HEK293 (cell line): ENCODE measurements around the gene IGF2BP1.

Experiments used
- TCF7L2 ChIP-seq: IDR thresholded peaks from 2 replicates; pipeline ENCODE4 v1.6.1; 2011; ENCODE audit warnings: low read depth, mild to moderate bottlenecking, inconsistent platforms, low read length, moderate library complexity, borderline replicate concordance
- ZXDB ChIP-seq: fragments of 450-650 bp; formaldehyde crosslinking; IDR thresholded peaks from 2 replicates; pipeline ENCODE4 v1.5.1; 2016; ENCODE audit warnings: missing biosample characterization, missing genetic modification characterization

- TF ChIP-seq ZXDB (tag by site-specific recombination) = no peak
- no peak for TF ChIP-seq TCF7L2
These were observed 18.2 kb downstream of the IGF2BP1 start for GRCh38 chr17:49015179-49015923.
